Activated naive CD8-positive, alpha-beta T cell treated with anti-CD3 and anti-CD28 coated beads, Interleukin-2, amount 50 U/mL, for 16 hours (primary cell): ENCODE data around the gene IL22.
"Not testable (repeated sequence)": the region's sequence is repeated elsewhere in the genome, so short reads cannot be mapped to it uniquely, and the experiment has no call there.

ENCODE experiments used
- DNase-seq: peaks from one replicate; pipeline ENCODE4 v3.0.0-alpha.2; 2020; ENCODE audit warnings: low read depth, low spot score

IL22 gene

GRCh38 chr12:68229956-68230355 lies 23.4 kb downstream of the IL22 start:
- DNase-seq = no peak

- no peak for DNase-seq
Observed at GRCh38 chr12:68227356-68227755, 26.0 kb downstream of the IL22 start.

- no peak for DNase-seq
Observed at GRCh38 chr12:68225576-68226476, 27.6 kb downstream of the IL22 start, which contains the start of gene IL26. Gene IL26, minus strand, starts transcription at chr12:68225810. Its CDS starts 54 bp downstream, at chr12:68225756.

GRCh38 chr12:68224613-68225285 lies 28.7 kb downstream of the IL22 start:
- no peak for DNase-seq

- DNase-seq = peak; percentile 50
Observed at GRCh38 chr12:68223067-68223747, 30.2 kb downstream of the IL22 start.

GRCh38 chr12:68222326-68222725 lies 31.1 kb downstream of the IL22 start:
- DNase-seq = no peak

GRCh38 chr12:68221497-68221896 lies 31.9 kb downstream of the IL22 start:
- no peak for DNase-seq

- DNase-seq = no peak
Observed at GRCh38 chr12:68210875-68211274, 42.5 kb downstream of the IL22 start.

- not testable (repeated sequence) for DNase-seq
Observed at GRCh38 chr12:68209048-68209728, 44.2 kb downstream of the IL22 start.

- no peak for DNase-seq
Observed at GRCh38 chr12:68207276-68207675, 46.1 kb downstream of the IL22 start.

GRCh38 chr12:68206446-68206845 lies 47.0 kb downstream of the IL22 start:
- DNase-seq = no peak

GRCh38 chr12:68203460-68203875 lies 49.9 kb downstream of the IL22 start:
- DNase-seq = no peak

- no peak for DNase-seq
Observed at GRCh38 chr12:68200854-68201253, 52.5 kb downstream of the IL22 start.

GRCh38 chr12:68199127-68199526 lies 54.3 kb downstream of the IL22 start:
- no peak for DNase-seq

GRCh38 chr12:68198507-68199086 lies 54.8 kb downstream of the IL22 start:
- no peak for DNase-seq
